ENCODE results near the gene P2RX6.

The P2RX6 gene

DNA sequence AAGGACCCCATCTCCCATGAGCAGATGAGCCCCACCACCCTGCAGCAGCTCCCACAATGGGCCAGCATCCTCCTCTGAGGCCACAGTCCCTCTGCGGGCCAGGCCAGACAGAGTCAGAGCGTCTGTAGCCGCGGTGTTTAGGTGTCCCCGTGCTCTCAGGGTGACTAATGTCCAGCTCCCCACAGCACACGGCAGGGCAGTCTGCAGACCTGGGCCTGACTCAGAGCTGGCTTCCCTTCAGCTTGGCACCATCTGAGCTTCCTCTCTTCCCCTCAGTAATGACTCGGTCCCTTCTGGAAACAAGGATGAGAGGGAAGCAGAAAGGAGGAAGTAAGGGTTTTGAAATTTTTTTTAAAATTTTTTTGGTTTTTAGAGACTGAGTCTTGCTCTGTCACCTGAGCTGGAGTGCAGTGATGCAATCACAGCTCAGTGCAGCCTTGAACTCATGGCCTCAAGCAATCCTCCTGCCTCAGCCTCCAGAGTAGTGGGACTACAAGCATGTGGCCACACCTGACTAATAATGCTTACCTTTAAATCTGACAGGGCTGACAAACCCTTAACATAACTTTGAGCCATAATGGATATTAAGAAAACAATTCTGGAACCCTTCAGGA, 59.2 kb downstream of the P2RX6 start:
- peaks cover 10% of the 10 kb centered on the region for H3K4me1 ChIP-seq (ENCODE audit: control insufficient read depth, insufficient read depth, low read length, unreplicated experiment)
- H3K4me3 ChIP-seq (ENCODE audit: low read depth, low read length): no peak overlapping the region
- H3K27ac ChIP-seq (ENCODE audit: low read depth, low read length): no peak overlapping the region
- H3K27me3 ChIP-seq (ENCODE audit: insufficient read depth, low read length): no peaks in the 10 kb centered on the region
- no peak overlapping the region for H2AFZ ChIP-seq (ENCODE audit: low read length, unreplicated experiment)
- no peaks in the 10 kb centered on the region for H3K36me3 ChIP-seq (ENCODE audit: insufficient read depth, low read length)
- no peaks in the 10 kb centered on the region for H3K79me2 ChIP-seq (ENCODE audit: control insufficient read depth, insufficient read depth, low read length, unreplicated experiment)

DNA sequence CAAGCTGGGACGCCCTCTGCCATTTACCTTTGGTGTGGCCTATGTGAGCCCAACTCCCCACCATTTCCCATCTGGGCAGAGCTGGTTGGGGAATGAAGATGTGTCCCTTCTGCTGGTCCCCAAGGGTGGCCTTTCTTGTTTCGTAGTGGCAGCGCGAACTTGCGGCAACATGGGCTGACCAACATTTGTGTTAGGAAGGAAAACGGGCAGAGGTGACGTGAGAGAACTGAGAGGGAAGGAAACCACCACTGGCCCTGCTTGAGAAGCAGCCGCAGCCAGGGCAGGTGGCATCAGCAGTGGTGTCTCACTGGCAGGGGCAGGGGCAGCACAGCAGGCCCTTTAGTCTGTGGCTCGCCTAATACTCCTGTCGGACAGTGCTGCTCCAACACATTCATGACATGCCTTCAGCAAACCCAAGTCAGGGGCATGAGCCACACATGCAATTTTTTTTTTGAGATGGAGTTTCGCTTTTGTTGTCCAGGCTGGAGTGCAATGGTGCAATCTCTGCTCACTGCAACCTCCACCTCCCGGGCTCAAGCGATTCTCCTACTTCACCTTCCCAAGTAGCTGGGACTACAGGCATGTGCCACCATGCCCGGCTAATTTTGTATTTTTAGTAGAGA, 60.7 kb downstream of the P2RX6 start:
- Histone ChIP-seq H3K4me3 (ENCODE audit: low read depth, low read length) (no peak overlapping the region), H3K4me1 (ENCODE audit: control insufficient read depth, insufficient read depth, low read length, unreplicated experiment) (peaks cover 10% of the 10 kb centered on the region), H3K36me3 (ENCODE audit: insufficient read depth, low read length) (no peaks in the 10 kb centered on the region), H3K27me3 (ENCODE audit: insufficient read depth, low read length) (no peaks in the 10 kb centered on the region), H2AFZ (ENCODE audit: low read length, unreplicated experiment) (no peak overlapping the region), H3K27ac (ENCODE audit: low read depth, low read length) (no peak overlapping the region), H3K79me2 (ENCODE audit: control insufficient read depth, insufficient read depth, low read length, unreplicated experiment) (no peaks in the 10 kb centered on the region)

DNA sequence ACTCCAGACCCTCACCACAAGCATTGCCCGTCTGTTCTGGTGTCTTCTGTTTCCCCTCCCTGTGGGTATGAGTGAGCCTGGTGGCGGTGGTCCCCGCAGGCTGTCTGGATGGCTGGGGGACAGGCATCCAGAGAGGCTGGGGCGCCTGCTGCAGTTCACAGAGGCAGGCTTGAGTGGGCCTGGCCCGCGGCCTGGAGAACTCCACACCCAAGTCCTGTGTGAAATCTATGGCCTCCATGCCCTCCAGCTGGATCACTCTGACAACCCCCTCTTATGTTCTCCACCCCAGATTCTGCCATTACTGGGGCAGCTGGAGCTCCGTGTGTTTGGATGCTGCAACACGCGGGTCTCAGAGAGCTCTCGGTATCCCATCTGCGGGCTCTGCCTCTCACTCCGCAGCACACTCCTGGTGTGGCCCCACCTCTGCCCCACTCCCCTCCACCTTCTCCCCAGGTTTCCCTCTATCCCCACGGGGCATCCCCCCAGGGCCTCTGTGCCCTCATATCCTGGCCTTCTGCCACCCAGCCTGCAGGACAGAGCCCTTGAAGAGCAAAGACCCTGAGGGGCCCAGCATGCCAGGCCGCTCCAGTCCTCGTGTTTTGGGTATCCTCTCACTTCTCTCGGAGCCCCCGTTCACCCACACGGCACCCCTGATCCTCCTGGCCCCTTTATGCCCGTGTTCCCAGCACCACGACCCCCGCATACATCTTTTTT, 62.1 kb downstream of the P2RX6 start:
- Histone ChIP-seq H3K4me3 (ENCODE audit: low read depth, low read length) (no peak overlapping the region), H3K4me1 (ENCODE audit: control insufficient read depth, insufficient read depth, low read length, unreplicated experiment) (peaks cover 10% of the 10 kb centered on the region), H2AFZ (ENCODE audit: low read length, unreplicated experiment) (no peak overlapping the region), H3K27me3 (ENCODE audit: insufficient read depth, low read length) (no peaks in the 10 kb centered on the region), H3K36me3 (ENCODE audit: insufficient read depth, low read length) (no peaks in the 10 kb centered on the region), H3K27ac (ENCODE audit: low read depth, low read length) (no peak overlapping the region), H3K79me2 (ENCODE audit: control insufficient read depth, insufficient read depth, low read length, unreplicated experiment) (no peaks in the 10 kb centered on the region)
